ENCODE measurements around the gene TNRC6C.
"Not testable (repeated sequence)": the region's sequence is repeated elsewhere in the genome, so short reads cannot be mapped to it uniquely, and the experiment has no call there.

TNRC6C gene

DNA sequence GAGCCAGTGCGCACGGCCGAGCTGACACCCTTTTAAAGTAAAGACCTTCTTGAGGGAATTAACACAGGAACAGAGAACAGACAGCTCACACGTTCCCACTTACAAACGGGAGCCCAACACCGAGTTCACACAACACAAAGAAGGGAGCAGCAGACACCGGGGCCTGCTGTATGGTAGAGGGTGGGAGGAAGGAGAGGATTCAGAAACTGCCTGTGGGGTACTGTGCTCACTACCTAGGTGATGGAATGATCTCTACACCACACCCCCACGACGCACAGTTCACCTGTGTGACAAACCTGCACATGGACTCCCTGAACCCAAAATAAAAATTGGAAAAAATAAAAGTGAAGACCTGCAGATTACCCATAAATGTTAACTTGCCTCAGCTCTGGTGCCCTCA is 137.6 kb downstream of the TNRC6C start:
- no peak for DNase-seq

DNA sequence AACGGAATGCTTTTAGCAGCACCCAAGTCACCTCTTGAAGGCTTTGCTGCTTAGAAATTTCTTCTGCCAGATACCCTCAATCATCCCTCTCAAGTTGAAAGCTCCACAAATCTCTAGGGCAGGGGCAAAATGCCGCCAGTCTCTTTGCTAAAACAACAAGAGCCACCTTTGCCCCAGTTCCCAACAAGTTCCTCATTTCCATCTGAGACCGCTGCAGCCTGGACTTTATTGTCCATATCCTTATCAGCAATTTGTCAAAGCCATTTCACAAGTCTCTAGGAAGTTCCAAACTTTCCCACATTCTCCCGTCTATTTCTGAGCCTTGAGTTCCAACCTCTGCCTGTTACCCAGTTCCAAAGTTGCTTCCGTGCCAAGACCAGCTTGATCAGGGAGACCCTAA is 142.6 kb downstream of the TNRC6C start:
- DNase-seq = no peak

DNA sequence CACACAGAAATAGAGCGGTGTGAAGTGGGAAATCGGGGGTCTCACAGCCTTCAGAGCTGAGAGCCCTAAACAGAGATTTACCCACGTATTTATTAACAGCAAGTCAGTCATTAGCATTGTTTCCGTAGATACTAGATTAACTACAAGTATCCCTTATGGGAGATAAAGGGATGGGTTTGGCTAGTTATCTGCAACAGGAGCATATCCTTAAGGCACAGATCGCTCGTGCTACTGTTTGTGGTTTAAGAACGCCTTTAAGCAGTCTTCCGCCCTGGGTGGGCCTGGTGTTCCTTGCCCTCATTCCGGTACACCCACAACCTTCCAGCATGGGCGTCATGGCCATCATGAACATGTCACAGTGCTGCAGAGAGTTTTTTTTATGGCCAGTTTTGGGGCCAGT is 143.0 kb downstream of the TNRC6C start:
- DNase-seq = no peak

DNA sequence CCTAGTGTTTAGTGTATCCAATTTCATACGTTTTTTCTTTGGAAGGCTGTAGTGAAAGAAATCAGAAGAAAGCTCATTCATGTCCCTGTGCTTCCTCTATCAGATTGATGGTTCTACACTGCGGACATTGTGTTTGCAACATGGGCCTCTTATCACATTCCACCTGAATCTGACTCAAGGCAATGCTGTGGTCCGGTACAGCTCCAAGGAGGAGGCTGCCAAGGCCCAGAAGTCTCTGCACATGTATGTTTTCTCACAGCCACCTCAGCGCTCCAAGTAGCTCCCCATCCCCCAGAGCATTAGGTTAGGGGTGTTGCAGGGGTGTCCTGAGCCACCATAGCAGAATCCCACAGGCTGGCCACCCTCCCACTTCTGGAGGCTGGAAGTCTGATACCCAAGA is 144.8 kb downstream of the TNRC6C start:
- DNase-seq = no peak

DNA sequence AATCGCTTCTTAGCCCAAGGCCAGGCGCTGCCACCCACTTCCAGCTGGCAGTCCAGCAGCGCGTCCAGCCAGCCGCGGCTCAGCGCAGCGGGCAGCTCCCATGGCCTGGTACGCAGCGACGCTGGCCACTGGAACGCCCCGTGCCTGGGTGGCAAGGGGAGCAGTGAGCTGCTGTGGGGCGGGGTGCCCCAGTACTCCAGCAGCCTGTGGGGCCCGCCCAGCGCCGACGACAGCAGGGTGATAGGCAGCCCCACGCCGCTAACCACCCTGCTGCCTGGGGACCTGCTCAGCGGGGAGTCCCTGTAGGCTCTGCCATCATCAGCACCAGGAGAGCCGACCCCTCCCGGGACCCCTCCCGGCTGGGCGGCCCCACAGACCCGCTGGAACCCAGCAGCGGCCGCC is 146.0 kb downstream of the TNRC6C start:
- DNase-seq = no peak

DNA sequence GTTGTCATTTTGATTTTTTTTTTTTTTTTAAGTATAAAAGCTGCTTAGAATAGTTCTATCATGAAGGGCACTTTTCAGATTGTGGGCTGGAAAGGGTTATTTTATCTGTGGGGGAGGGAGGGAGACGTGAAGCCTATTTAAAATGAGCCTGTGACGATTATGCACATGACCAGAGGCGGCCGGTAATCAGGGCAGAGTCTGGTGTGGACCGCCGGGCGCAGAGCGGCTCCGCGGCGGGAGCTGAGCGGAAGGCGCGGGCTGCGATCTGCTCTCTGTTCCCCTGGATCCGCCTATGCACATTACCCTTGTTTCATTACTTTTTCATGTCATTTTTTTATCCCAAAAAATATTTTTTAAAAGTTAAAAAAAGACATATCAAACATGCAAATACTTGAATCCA is 146.6 kb downstream of the TNRC6C start:
- DNase-seq = no peak

DNA sequence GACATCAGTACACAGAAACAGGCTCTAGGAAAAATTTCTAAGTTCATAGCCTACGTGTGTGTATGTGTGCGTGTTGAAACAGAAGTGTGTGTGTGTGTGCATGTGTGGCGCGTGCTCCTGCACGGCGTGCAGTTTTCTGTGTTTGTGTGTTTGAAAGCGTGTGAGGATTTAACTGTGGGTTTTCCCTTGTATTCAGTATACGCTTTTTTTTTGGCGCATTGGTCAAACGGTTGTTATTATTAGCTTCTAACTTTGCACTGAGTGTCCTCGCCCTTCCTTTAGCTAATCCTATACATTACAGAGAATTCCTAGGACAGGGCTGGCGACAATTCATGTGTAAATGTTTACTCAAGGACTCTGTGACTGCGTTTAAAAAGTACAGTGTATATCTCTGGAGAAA is 147.0 kb downstream of the TNRC6C start:
- DNase-seq = no peak

DNA sequence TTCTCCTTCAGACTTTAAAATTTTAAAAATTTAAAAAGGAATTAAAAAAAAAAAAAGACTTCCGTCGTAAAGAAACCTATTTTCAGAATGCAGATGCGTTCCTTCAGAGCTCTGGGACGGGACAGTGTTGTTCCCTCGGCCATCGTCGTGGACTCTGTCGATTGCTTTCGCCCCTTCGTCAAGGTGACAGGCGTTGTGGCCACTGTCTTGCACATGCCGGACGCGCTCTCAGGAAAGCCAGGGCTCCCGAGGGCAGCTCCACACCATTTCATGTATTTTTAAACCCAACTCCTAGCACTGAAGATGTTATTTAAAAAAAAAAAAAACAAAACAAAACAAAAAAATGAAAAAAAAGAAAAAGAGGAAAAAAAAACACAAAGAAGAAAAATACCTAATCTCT is 147.7 kb downstream of the TNRC6C start:
- DNase-seq = no peak

DNA sequence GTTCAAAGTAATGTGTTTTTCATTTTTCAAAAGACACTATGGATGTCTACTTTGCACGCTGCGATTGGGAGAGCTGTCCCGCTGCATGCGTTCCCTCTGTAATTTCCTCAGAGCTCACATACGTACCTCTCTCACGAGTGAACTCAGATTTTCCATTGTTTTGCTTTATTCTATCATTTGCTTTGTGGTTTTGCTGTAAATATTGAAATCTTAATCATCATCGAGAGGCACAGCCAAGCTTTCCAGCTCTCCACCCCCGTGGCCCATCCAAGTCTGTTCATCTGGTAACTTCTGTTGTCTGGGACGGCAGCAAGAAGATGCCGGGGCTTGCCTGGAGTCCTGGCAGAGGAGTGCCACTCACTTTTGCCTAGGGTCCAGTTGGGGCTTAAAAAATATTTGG is 149.0 kb downstream of the TNRC6C start:
- DNase-seq = no peak

DNA sequence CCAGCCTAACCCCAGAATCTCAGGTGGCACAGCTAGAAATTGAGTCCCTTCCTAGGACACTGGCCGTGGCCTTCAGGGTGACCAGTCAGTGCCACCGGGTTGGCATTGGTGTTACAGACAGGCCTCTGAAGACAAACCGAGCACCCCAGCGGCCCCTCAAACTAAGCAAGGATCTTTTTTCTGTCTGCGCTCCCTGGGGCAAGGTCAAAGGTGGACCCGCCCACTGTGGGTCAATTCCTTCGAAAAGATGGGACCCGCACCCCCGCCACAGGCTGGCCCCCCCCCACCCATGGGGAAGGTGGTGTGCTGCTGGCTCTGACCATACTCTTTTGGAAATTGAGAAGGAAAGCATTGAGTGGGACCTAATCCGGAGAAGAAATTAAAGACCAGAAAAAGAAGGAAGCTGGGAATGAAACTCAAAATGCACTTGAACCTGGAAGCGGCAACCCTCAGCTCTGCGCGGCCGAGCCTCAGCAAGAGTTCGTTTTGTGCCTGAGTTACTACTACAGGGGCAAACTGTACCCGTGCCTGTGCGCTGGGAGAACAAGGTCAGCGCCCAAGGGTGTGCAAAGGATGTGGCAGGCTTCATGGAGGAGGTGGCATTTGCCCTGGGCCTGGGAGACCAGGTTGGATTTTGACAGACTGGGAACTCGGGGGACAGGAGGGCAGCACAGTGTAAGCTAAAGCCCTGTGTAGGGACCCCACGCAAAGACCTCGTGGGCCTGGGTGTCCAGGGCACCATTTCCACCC is 149.6 kb downstream of the TNRC6C start:
- no peak for DNase-seq

DNA sequence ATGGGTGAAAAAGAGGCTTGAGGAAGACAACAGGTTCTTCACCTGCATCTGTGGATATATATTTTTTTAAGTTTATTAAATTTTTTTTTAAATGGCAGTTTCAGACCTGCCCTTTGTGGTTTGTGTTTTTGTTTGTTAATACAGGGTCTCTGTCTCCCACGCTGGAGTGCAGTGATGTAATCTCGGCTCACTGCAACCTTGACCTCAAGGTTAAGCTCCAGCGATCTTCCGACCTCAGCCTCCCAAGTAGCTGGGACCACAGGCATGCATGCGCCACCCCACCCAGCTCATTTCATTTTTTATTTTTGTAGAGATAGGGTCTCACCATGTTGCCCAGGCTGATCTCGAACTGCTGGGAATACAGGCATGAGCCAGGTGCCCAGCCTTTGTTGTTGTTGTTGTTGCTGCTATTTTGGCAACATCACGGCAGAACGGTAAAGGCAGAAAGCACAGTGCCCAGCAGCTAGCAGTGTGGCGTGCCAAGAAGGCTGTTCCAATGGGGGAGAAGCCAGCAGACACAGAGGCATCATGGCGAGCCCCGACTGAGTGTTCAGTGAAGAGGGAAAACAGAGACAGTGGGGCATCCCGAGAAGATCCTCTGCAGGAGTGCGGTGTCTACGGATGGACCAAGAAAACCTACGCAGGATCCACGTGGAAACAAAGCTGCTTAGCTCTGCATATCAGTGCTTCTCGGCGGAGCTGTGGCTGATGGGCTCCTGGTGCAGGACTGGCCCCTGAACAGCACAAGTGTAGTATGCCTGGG is 150.4 kb downstream of the TNRC6C start:
- DNase-seq = no peak

DNA sequence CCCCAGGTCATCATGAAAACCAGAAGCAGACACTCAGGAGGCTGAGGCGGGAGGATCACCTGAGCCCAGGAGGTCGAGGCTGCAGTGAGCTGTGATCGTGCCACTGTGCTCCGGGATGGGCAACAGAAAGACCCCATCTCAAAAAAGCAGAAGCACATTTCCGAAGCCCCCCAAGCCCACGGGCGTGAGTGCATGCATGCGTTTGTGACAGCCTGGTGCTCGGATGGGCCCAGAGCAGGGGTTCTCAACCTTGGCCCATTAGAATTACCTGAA is 150.9 kb downstream of the TNRC6C start:
- DNase-seq = no peak

DNA sequence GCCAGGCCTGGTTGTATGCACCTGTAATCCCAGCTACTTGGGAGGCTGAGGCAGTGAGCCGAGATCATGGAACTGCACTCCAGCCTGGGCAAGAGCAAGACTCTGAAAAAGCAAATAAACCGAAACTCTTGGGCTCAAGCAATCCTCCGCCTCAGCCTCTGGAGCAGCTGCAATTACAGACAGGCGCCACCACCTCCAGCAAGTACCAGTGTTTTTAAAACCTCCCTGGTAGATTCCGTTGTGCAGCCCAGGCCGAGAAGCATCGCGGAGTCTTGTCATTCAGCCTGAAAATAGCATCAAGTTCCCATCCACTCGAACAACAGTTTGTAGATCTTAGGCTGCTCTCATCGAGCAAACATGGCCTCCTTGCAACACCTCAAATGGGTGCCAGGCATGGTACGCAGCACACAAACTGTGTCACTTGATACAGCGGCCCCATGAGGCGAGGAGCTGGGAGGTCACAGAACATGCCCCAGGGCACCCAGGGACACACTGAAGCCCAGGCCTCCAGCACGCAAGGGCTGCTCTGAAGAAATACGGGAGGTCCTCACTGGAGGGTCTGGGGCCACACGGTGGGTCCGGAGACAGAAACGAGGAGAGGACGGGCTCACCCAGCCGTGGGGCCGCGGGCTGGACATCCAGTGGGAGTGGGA is 152.0 kb downstream of the TNRC6C start:
- DNase-seq = no peak

DNA sequence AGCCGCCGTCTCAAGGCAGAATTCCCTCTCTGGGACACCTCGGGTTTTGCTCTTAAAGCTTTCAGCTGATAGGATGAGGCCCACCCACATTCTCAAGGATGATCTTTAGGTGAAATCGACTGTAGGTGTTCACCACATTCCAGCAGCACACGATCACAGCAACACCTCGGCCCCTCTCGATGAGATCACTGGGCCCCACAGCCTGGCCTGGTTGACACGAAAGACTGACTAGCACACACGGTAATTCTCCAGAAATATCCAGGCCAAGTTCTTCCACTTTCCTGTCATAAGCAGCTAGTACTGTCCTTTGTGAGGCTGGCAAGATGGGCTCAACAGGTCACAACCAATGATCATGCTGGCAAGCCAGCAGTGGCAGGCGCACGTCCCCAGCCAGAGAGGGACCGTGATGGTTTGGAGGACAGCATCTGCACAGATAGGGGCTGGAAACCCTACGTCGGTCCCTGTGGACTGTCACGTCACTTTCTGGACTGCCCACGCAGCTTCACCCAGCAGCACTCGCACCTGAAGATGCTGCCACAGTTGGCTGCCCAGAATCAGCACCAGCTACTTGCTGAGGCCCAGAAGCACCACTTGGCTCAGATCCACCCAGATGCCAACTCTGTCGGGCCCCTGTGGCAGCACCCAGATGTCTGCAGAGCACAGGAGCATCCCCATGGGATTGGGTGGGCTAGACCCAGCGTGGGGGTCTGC is 152.7 kb downstream of the TNRC6C start:
- no peak for DNase-seq

DNA sequence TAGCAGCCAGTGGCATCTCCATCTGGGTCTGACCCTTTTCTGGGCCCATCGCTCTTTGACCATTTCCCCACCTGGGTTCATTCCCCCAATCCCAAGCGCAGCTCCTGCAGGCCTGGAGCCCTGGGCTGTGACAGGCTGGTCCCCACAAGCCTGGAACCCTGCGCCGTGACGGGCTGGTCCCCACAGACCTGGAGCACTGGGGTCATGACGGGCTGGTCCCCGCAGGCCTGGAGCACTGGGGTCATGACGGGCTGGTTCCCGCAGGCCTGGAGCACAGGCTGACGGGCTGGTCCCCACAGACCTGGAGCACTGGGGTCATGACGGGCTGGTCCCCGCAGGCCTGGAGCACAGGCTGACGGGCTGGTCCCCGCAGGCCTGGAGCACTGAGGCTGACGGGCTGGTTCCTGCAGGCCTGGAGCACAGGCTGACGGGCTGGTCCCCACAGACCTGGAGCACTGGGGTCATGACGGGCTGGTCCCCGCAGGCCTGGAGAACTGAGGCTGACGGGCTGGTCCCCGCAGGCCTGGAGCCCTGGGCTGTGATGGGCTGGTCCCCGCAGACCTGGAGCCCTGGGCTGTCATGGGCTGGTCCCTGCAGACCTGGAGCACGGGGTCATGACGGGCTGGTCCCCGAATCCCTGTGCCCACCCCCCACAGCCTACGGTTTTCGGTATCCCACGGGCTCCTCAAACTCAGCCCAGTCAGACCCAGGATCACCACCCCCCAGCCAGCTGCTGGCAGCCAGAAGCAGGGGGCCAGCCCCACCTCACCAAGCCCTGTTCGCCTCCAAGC is 153.4 kb downstream of the TNRC6C start:
- no peak for DNase-seq

DNA sequence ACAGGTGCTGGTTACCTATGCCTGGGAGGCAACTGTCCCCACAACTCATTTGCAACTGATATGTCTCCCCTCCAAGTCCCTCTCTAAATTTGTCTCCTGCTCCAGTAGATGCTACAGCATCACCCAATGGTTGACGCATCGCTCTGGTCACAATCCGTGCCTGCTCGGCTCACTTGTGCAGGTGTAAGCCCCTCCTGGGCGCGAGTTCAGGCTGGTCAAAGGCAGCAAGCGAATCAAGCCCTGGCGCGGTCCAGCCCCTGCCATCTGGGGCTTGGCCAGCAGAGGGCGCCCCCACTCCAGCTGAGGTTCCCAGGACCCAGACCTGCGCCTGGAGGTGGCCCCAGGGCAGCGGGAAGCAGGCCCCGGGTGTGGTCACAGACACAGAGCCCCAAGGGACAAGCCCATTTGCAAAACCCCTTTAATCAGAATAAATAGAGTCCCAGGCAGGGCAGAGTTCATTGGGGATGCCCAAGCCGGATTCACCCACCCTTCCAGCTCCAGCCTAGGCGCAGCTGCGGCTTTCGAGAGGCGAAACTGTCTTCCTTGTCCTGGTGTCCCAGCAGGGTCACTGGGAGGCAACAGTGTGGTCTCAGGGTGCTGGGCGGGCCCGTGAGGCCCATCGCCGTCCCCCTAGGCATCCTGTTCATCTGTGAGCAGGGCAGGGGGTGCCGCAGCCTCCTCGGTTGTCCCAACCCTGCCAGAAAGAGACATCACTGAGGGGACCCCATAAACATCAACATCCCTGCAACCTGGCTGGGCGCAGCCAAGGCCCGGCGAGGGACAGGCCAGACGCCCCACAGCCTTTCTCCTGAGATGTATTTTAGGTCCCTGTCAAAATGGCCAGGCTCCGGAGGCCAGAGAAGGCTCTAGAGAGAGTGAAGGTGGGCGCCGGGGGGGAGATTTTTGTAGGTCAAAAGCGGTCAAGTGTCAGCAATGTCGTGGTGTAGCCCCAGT is 154.3 kb downstream of the TNRC6C start:
- DNase-seq = no peak

DNA sequence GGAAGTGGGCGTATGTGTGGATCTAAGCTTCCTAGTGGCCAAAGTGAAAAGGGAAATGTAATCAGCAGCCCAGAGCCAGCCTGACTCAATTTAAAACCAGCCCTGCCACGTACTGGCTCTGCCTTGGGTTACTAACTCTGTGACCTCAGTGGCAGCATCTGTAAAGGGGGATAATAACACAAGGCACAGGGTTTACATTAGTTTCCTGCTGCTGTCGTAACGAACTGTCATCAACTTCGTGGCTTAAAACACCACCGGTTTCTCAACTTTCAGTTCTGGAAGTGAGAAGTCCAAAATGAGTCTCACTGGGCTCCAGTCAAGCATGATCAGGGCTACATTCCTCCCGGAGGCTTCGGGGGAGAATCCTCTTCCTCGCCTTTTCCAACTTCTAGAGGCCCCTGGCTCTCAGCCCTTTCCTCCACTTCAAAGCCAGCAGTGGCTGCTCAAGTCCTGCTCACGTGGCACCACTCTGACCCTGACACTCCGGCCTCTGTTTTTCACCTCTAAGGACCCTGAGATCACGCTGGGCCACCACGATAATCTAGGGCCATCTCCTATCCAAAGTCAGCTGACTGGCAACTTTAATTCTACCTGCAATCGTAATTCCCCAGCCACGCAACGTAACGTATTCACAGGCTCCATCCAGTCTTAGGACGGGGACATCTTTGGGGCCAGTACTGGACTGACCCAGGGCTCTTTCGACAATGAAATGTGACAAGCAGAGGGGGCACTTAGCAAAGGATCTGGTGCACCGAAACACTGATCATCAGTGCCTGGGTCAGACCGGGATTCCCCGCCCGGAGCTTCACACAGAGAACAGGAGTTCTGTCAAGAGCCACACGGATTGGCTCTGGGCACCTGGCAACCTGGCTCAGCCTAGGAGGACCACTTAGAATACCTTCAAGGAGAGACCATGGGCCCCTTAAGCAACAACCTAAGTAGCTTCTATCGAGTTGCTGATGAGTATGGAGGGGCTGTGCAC is 155.6 kb downstream of the TNRC6C start:
- no peak for DNase-seq

DNA sequence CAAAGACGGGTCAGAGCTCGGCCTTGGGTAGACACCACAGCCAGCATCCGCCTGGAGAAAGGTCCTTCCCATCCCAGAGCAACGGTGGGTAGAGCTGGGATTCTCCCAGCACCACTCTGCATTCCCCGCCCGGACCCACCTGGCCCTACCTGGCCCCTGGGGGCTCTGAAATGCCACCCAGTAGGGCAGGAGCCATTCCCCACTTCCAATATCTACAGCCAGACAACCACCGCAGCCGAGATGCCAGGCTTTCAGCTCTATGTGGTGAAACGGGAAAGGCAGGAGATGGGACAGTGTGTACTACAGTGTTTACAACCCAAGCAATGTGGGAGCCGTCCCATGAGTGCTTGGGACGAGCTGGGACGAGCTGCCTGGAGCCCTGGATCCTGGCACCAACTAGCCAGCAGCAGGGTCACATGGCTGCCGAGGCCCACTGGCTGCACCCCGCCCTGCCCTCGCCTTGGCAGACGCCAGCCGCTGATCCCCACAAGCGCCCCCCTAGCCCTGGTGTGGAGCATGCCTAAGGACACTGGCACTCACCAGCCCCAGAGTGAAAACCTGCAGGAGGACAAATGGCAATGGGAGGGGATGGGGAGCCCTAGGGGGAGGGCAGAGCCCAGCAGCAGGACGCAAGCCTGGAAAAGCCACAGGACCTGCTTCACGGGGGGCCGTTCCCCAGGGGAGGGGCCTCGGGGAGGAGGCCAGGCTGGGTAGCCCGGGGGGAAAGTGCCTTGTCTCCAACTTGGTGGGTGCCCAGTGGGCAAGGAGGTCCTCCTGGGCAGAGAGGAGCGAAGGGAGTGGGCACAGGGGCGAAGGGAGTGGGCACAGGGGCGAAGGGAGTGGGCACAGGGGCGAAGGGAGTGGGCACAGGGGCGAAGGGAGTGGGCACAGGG is 156.6 kb downstream of the TNRC6C start:
- DNase-seq = no peak

DNA sequence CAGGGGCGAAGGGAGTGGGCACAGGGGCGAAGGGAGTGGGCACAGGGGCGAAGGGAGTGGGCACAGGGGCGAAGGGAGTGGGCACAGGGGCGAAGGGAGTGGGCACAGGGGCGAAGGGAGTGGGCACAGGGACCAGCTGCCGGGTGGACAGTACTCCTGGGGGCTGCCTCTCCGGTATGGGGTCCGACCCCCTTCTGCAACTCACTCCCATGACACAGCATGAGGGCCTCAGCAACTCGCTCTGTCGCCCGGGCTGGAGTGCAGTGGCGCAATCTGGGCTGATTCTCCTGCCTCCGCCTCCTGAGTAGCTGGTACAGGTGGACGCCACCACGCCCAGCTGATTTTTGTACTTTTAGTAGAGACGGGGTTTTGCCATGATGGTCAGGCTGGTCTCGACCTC is 157.3 kb downstream of the TNRC6C start:
- not testable (repeated sequence) for DNase-seq

Data from NCI-H1436 treated with DMSO at 0.1 percent for 48 hours (cell line).